ENCODE measurements around the gene TSSC4.

DNA sequence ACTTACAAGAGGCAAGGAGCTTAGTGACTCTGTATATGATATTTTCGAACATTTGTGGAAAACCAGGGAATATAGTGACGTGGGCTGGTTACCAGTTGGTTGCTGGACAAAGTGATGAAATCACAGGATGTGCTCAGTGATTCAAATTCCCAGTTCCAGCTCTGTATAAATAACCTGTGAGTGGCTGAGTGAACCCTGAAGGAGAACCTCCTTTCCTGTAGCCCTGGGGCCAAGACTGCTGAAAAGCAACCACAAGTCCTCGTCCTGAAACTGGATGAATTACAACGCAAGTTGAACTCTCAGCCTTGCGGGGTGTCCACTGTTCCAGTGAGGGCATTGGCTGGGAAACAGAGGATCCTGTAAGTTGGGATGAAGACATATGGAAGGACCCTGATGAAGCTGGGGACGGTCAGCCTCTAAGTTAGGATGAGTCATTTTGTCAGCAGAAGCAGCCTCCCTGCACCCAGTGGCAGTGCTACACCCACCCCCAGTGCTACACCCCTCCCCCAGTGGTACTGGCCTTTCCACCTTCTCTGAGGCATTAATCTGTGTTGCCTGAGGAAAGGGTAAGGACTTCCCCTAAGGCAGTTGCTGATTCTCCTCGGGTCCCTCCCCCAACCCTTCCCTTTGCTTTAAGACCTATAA, 45.4 kb upstream of the TSSC4 start:
- TF ChIP-seq POLR2AphosphoS5 (IDR thresholded peaks at IDR 0.05; ENCODE audit: borderline replicate concordance, low read depth, low read length), result no peak
- TF ChIP-seq EZH2 (IDR thresholded peaks at IDR 0.05), result no peak
- TF ChIP-seq FOXP2 (optimal IDR thresholded peaks at IDR 0.05; ENCODE audit: control extremely low read depth, extremely low read length, insufficient read depth), result no peak

Data from SK-N-MC (cell line).